ENCODE measurements around the gene PAH.

The PAH gene

GRCh38 chr12:102918840-102919239, 1.8 kb upstream of the PAH start:
- no peaks in the 10 kb centered on the region for H3K9me3 ChIP-seq (ENCODE audit: insufficient read depth, low read depth, low read length)
- H3K4me1 ChIP-seq (ENCODE audit: insufficient read depth, low read length, poor library complexity, severe bottlenecking), result no peaks in the 10 kb centered on the region
- no peaks in the 10 kb centered on the region for H3K36me3 ChIP-seq (ENCODE audit: insufficient read depth, low read length)
- no peak overlapping the region for H3K4me2 ChIP-seq (ENCODE audit: low read depth, low read length, poor library complexity, severe bottlenecking)
- no peaks in the 10 kb centered on the region for H4K20me1 ChIP-seq (ENCODE audit: insufficient read depth, low read length, poor library complexity, severe bottlenecking)
- TF ChIP-seq EZH2phosphoT487 (IDR thresholded peaks at IDR 0.05; ENCODE audit: borderline replicate concordance) (no peak), CTCF (conservative IDR thresholded peaks at IDR 0.05; ENCODE audit: low read length) (no peak)
- H3K27me3 ChIP-seq (ENCODE audit: insufficient read depth, low read length, poor library complexity, severe bottlenecking), result no peaks in the 10 kb centered on the region
- no peaks in the 10 kb centered on the region for H3F3A ChIP-seq (ENCODE audit: low read depth)
- H3K4me3 ChIP-seq (ENCODE audit: low read length, poor library complexity, severe bottlenecking), result no peak overlapping the region
- H2AFZ ChIP-seq (ENCODE audit: low read length), result no peak overlapping the region
- no peaks in the 10 kb centered on the region for H3K79me2 ChIP-seq (ENCODE audit: insufficient read depth, low read length)
- H3K9me2 ChIP-seq (replicated peaks; ENCODE audit: low read depth, low read length), result no peaks in the 10 kb centered on the region
- no peak overlapping the region for H3K9ac ChIP-seq (ENCODE audit: low read depth, low read length, poor library complexity, severe bottlenecking)

DNA sequence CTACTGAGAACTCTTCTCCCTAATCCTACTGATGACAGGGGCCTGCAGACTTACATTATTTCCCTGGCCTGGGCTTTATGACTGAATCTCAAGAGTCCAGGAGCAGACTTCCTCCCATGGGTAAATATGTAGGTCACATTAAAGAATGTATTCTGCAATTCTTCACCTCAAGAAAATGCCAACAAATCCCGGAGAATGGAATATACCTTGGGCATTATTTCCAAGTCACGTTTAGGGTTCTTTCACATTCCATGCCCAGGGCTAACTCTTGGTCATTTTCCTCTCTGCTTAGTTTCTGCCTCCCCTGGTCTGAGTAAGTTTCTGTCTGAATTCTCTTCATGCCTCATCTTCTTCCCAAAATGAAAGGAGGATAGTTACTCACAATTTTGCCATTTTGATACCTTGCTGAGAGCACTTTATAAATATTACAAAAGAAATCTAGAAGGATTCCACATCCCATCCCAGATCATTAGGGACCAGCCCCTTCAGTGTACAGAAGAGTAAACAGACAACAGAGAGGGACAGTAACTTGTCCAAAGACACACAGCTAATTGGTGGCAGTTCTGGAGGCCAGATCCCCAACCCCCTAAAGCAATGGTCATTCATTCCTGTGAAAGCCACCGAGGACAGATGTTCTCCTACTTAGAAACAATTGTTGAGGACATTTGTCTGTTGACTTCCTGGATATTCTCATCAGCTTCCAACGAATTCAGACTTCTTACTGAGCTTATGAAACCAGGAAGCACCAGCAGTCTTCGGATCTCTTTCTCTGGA, 605 bp downstream of the PAH start:
- no peaks in the 10 kb centered on the region for H3K9me2 ChIP-seq (replicated peaks; ENCODE audit: low read depth, low read length)
- H3K9ac ChIP-seq (ENCODE audit: low read depth, low read length, poor library complexity, severe bottlenecking), result no peak overlapping the region
- no peak overlapping the region for H3K4me2 ChIP-seq (ENCODE audit: low read depth, low read length, poor library complexity, severe bottlenecking)
- H3K4me1 ChIP-seq (ENCODE audit: insufficient read depth, low read length, poor library complexity, severe bottlenecking), result no peaks in the 10 kb centered on the region
- no peak overlapping the region for H3K4me3 ChIP-seq (ENCODE audit: low read length, poor library complexity, severe bottlenecking)
- H3K36me3 ChIP-seq (ENCODE audit: insufficient read depth, low read length), result no peaks in the 10 kb centered on the region
- H3K79me2 ChIP-seq (ENCODE audit: insufficient read depth, low read length), result no peaks in the 10 kb centered on the region
- no peaks in the 10 kb centered on the region for H3F3A ChIP-seq (ENCODE audit: low read depth)
- no peaks in the 10 kb centered on the region for H4K20me1 ChIP-seq (ENCODE audit: insufficient read depth, low read length, poor library complexity, severe bottlenecking)
- no peak overlapping the region for H2AFZ ChIP-seq (ENCODE audit: low read length)
- H3K9me3 ChIP-seq (ENCODE audit: insufficient read depth, low read depth, low read length), result no peaks in the 10 kb centered on the region
- no peaks in the 10 kb centered on the region for H3K27me3 ChIP-seq (ENCODE audit: insufficient read depth, low read length, poor library complexity, severe bottlenecking)
- TF ChIP-seq EZH2phosphoT487 (IDR thresholded peaks at IDR 0.05; ENCODE audit: borderline replicate concordance) (no peak), CTCF (conservative IDR thresholded peaks at IDR 0.05; ENCODE audit: low read length) (no peak)

GRCh38 chr12:102913453-102914226, 3.4 kb downstream of the PAH start:
- Histone ChIP-seq H3K9ac (ENCODE audit: low read depth, low read length, poor library complexity, severe bottlenecking) (no peak overlapping the region), H3K9me2 (replicated peaks; ENCODE audit: low read depth, low read length) (no peaks in the 10 kb centered on the region), H3K4me2 (ENCODE audit: low read depth, low read length, poor library complexity, severe bottlenecking) (no peak overlapping the region), H3K4me3 (ENCODE audit: low read length, poor library complexity, severe bottlenecking) (no peak overlapping the region), H3K4me1 (ENCODE audit: insufficient read depth, low read length, poor library complexity, severe bottlenecking) (no peaks in the 10 kb centered on the region), H3F3A (ENCODE audit: low read depth) (no peaks in the 10 kb centered on the region), H3K27me3 (ENCODE audit: insufficient read depth, low read length, poor library complexity, severe bottlenecking) (no peaks in the 10 kb centered on the region), H4K20me1 (ENCODE audit: insufficient read depth, low read length, poor library complexity, severe bottlenecking) (no peaks in the 10 kb centered on the region), H2AFZ (ENCODE audit: low read length) (no peak overlapping the region), H3K36me3 (ENCODE audit: insufficient read depth, low read length) (no peaks in the 10 kb centered on the region), H3K79me2 (ENCODE audit: insufficient read depth, low read length) (no peaks in the 10 kb centered on the region), H3K9me3 (ENCODE audit: insufficient read depth, low read depth, low read length) (no peaks in the 10 kb centered on the region)
- no peak for TF ChIP-seq EZH2phosphoT487 (IDR thresholded peaks at IDR 0.05; ENCODE audit: borderline replicate concordance)
- no peak for TF ChIP-seq CTCF (conservative IDR thresholded peaks at IDR 0.05; ENCODE audit: low read length)

Measured in Loucy (cell line).